GM23338 (cell line): ENCODE measurements around the gene TMEM144. TPM values are rescaled to one million over a fixed set of nuclear protein-coding genes. Genes with fewer than 3 reads are reported as not detected.

Experiments used
- ATAC-seq: fragments of 200-7000 bp; cut with Tn5 transposase; 3 replicates; pipeline ENCODE4 v1.9.1; 2020
- DNase-seq: peaks from one replicate; pipeline ENCODE4 v3.0.0-alpha.2; 2015; ENCODE audit warnings: low spot score
- H2AFZ ChIP-seq: fragments of 200-600 bp; sonication (generic); 2 replicates; pipeline ENCODE4 v1.8.0; 2016; ENCODE audit warnings: antibody characterized with exemption, mild to moderate bottlenecking, moderate library complexity
- H3F3A ChIP-seq: fragments of 200-600 bp; sonication (generic); replicated peaks from 2 replicates; pipeline ENCODE4 v1.8.0; 2017; ENCODE audit warnings: antibody characterized with exemption, mixed run types, low read depth
- H3K27ac ChIP-seq: fragments of 200-600 bp; sonication (generic); 2 replicates; pipeline ENCODE4 v1.6.1; 2016; ENCODE audit warnings: low read depth
- H3K27me3 ChIP-seq: fragments of 200-600 bp; sonication (generic); 2 replicates; pipeline ENCODE4 v1.8.0; 2016; ENCODE audit warnings: mild to moderate bottlenecking, mixed run types, moderate library complexity; ENCODE audit not compliant: insufficient read depth
- H3K36me3 ChIP-seq: fragments of 200-600 bp; sonication (generic); 2 replicates; pipeline ENCODE4 v1.8.0; 2016; ENCODE audit warnings: mild to moderate bottlenecking; ENCODE audit not compliant: insufficient read depth
- H3K4me1 ChIP-seq: fragments of 200-600 bp; sonication (generic); 2 replicates; pipeline ENCODE4 v1.8.0; 2016; ENCODE audit warnings: mild to moderate bottlenecking, moderate library complexity; ENCODE audit not compliant: insufficient read depth
- H3K4me2 ChIP-seq: fragments of 200-600 bp; sonication (generic); 2 replicates; pipeline ENCODE4 v1.7.1; 2017; ENCODE audit warnings: mixed run types
- H3K4me3 ChIP-seq: fragments of 200-600 bp; sonication (generic); 2 replicates; pipeline ENCODE4 v1.6.1; 2016; ENCODE audit warnings: mixed run types
- H3K79me2 ChIP-seq: fragments of 200-600 bp; sonication (generic); replicated peaks from 2 replicates; pipeline ENCODE4 v1.8.0; 2017; ENCODE audit warnings: mild to moderate bottlenecking; ENCODE audit not compliant: insufficient read depth
- H3K9me2 ChIP-seq: fragments of 200-600 bp; sonication (generic); 2 replicates; pipeline ENCODE4 v1.8.0; 2017; ENCODE audit not compliant: insufficient read depth
- H4K20me1 ChIP-seq: fragments of 200-600 bp; sonication (generic); replicated peaks from 2 replicates; pipeline ENCODE4 v1.8.0; 2017; ENCODE audit warnings: mild to moderate bottlenecking; ENCODE audit not compliant: insufficient read depth
- H3K27ac Mint-ChIP-seq: 2 replicates; pipeline ENCODE4 v1.8.0; 2020; ENCODE audit warnings: inconsistent platforms, mild to moderate bottlenecking, moderate library complexity, mixed read lengths
- H3K27me3 Mint-ChIP-seq: 3 replicates; pipeline ENCODE4 v1.8.0; 2022; ENCODE audit warnings: low read depth, mild to moderate bottlenecking, moderate library complexity, mixed read lengths, inconsistent platforms; ENCODE audit not compliant: insufficient read depth, poor library complexity
- H3K36me3 Mint-ChIP-seq: 3 replicates; pipeline ENCODE4 v1.8.0; 2021; ENCODE audit warnings: low read depth, mild to moderate bottlenecking, inconsistent platforms, moderate library complexity, mixed read lengths
- H3K4me1 Mint-ChIP-seq: 3 replicates; pipeline ENCODE4 v1.8.0; 2020; ENCODE audit warnings: mild to moderate bottlenecking, inconsistent platforms, mixed read lengths
- H3K4me3 Mint-ChIP-seq: 3 replicates; pipeline ENCODE4 v1.8.0; 2021; ENCODE audit warnings: moderate library complexity, mild to moderate bottlenecking, inconsistent platforms, mixed read lengths
- H3K9me3 Mint-ChIP-seq: 3 replicates; pipeline ENCODE4 v1.8.0; 2020; ENCODE audit warnings: moderate library complexity, mild to moderate bottlenecking, inconsistent platforms, mixed read lengths
- CREB1 ChIP-seq: fragments of 250-450 bp; sonication (Bioruptor Pico); IDR thresholded peaks from 2 replicates; pipeline ENCODE4 v1.5.0; 2020; ENCODE audit warnings: low read depth, mild to moderate bottlenecking, moderate library complexity
- ETS1 ChIP-seq: IDR thresholded peaks from 2 replicates; pipeline ENCODE4 v1.6.1; 2016; ENCODE audit warnings: antibody characterized with exemption
- EZH2 ChIP-seq: fragments of 200-600 bp; sonication (generic); IDR thresholded peaks from one replicate; pipeline ENCODE4 v1.8.0; 2017; ENCODE audit warnings: antibody characterized with exemption, mild to moderate bottlenecking, low read depth; ENCODE audit not compliant: unreplicated experiment
- EZH2phosphoT487 ChIP-seq: fragments of 200-600 bp; sonication (generic); IDR thresholded peaks from one replicate; pipeline ENCODE4 v1.8.1; 2018; ENCODE audit warnings: antibody characterized with exemption; ENCODE audit not compliant: unreplicated experiment
- JUNB ChIP-seq: IDR thresholded peaks from one replicate; pipeline ENCODE4 v1.6.1; 2016; ENCODE audit warnings: antibody characterized with exemption; ENCODE audit not compliant: unreplicated experiment
- POLR2AphosphoS5 ChIP-seq: IDR thresholded peaks from 2 replicates; pipeline ENCODE4 v1.6.1; 2016; ENCODE audit warnings: antibody characterized with exemption, low read depth
- REST ChIP-seq: IDR thresholded peaks from one replicate; pipeline ENCODE4 v1.6.1; 2018; ENCODE audit warnings: antibody characterized with exemption; ENCODE audit not compliant: unreplicated experiment
- STAT1 ChIP-seq: IDR thresholded peaks from one replicate; pipeline ENCODE4 v1.6.1; 2016; ENCODE audit warnings: antibody characterized with exemption; ENCODE audit not compliant: unreplicated experiment
- ZNF114 ChIP-seq: fragments of 250-450 bp; sonication (Bioruptor Pico); IDR thresholded peaks from 2 replicates; pipeline ENCODE4 v1.5.0; 2020; ENCODE audit warnings: mild to moderate bottlenecking, moderate library complexity
- ZNF331 ChIP-seq: fragments of 250-450 bp; sonication (Bioruptor Pico); IDR thresholded peaks from 2 replicates; pipeline ENCODE4 v1.5.0; 2020; ENCODE audit warnings: low read depth, mild to moderate bottlenecking, moderate library complexity
- ZNF462 ChIP-seq: fragments of 250-450 bp; sonication (Bioruptor Pico); IDR thresholded peaks from 2 replicates; pipeline ENCODE4 v1.5.0; 2020; ENCODE audit warnings: mild to moderate bottlenecking, moderate library complexity
- polyA plus RNA-seq: library from polyadenylated mRNA; unstranded; fragments of >200 nt; fragmentation: Nextera tagmentation; extraction: Ambion mirVana; gene quantifications from 2 replicates; pipeline ENCODE4 v1.2.1, GENCODE V29; 2016
- total RNA-seq: library from RNA; depleted of rRNA; stranded (reverse); fragments of >200 nt; shearing (Covaris generic); gene quantifications from 2 replicates; pipeline ENCODE4 v1.2.3, GENCODE V29; 2014

Gene TMEM144
- total and polyA plus RNA-seq, 2 experiments from 2014 or later = 1.3 to 1.7 TPM

- TF ChIP-seq REST (no peak), EZH2phosphoT487 (no peak), JUNB (no peak), ZNF331 (no peak), STAT1 (no peak), EZH2 (no peak)
Observed at GRCh38 chr4:158214856-158215255, 4.6 kb downstream of the TMEM144 start (continued).

- H3K4me3 ChIP-seq = no peak overlapping the region
- H3K4me3 Mint-ChIP-seq = no peak overlapping the region
- no peaks in the 10 kb centered on the region for H3K27me3 Mint-ChIP-seq
- ATAC-seq (no peak), DNase-seq (no peak)
- no peaks in the 10 kb centered on the region for H3K27me3 ChIP-seq
- H3K79me2 ChIP-seq = no peaks in the 10 kb centered on the region
- H3K36me3 Mint-ChIP-seq = no peaks in the 10 kb centered on the region
- H2AFZ ChIP-seq = no peak overlapping the region
- H3K27ac Mint-ChIP-seq = no peak overlapping the region
- no peak overlapping the region for H3K27ac ChIP-seq
- no peaks in the 10 kb centered on the region for H3K9me3 Mint-ChIP-seq
- no peak overlapping the region for H3K4me2 ChIP-seq
- no peaks in the 10 kb centered on the region for H3F3A ChIP-seq
- H4K20me1 ChIP-seq = no peaks in the 10 kb centered on the region
- no peaks in the 10 kb centered on the region for H3K36me3 ChIP-seq
- peaks cover 9% of the 10 kb centered on the region for H3K4me1 Mint-ChIP-seq
- peaks cover 10% of the 10 kb centered on the region; the same call in 1 of the 2 replicates for H3K4me1 ChIP-seq
- peaks cover 3% of the 10 kb centered on the region; the same call in 1 of the 2 replicates for H3K9me2 ChIP-seq
- no peak for TF ChIP-seq POLR2AphosphoS5
- TF ChIP-seq CREB1 (CRISPR knock-in tag) = no peak
- no peak for TF ChIP-seq STAT1
- TF ChIP-seq EZH2phosphoT487 = no peak
- TF ChIP-seq JUNB = no peak
- no peak for TF ChIP-seq ETS1
- TF ChIP-seq ZNF331 = no peak
- TF ChIP-seq REST = no peak
- no peak for TF ChIP-seq ZNF462
- TF ChIP-seq ZNF114 (CRISPR knock-in tag) = no peak
Observed at GRCh38 chr4:158217763-158218162, 7.5 kb downstream of the TMEM144 start.
